ENCODE data around the gene GDF7.

Gene GDF7

DNA sequence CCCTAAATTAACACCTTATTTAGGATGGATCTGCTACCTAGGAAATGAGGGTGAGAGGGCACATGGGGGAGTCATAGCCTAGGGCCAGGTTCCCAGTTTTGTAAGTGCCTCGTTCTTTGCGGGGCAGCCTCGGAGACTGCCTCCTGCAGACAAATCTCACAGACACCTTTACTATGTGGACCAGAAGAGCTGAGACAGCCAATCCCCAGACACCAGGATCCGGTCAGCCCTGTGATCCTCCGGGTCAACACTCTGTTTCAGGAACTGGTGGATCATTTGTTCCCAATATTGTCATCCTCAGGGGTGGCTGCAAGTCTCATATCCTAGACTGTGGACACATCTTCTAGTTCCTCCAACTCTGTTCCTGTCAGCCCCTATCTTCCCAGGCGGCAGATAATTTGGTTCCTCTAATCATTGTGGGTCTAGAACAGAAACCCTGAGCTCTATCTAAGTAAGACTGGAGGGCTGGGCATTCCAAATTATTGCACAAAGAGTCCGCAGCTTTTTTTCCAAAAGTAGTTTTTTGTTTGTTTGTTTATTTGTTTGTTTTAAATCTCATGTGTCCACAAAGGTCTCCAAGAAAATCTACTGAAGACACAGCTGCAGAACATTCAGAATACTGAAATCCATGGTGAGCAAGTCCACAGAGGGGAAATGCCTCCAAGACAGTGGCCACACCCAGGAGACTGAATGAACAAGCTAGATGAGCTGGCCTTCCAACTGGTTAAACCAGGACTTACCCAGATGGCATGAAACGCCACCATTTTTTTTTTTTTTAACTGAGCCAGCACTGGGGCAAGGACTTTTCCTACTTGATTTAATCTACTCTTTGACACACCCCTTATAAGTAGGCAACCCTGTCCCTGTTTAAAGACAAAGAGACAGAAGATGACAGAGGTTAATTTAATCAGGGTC lies 6.2 kb upstream of the GDF7 start:
- peaks cover 12% of the 10 kb centered on the region for H3K4me1 ChIP-seq (ENCODE audit: control insufficient read depth, insufficient read depth, low read length)
- no peak overlapping the region for H3K4me3 ChIP-seq (ENCODE audit: low read length)
- H3K27me3 ChIP-seq (ENCODE audit: control insufficient read depth, insufficient read depth, low read length) = peaks cover 52% of the 10 kb centered on the region

DNA sequence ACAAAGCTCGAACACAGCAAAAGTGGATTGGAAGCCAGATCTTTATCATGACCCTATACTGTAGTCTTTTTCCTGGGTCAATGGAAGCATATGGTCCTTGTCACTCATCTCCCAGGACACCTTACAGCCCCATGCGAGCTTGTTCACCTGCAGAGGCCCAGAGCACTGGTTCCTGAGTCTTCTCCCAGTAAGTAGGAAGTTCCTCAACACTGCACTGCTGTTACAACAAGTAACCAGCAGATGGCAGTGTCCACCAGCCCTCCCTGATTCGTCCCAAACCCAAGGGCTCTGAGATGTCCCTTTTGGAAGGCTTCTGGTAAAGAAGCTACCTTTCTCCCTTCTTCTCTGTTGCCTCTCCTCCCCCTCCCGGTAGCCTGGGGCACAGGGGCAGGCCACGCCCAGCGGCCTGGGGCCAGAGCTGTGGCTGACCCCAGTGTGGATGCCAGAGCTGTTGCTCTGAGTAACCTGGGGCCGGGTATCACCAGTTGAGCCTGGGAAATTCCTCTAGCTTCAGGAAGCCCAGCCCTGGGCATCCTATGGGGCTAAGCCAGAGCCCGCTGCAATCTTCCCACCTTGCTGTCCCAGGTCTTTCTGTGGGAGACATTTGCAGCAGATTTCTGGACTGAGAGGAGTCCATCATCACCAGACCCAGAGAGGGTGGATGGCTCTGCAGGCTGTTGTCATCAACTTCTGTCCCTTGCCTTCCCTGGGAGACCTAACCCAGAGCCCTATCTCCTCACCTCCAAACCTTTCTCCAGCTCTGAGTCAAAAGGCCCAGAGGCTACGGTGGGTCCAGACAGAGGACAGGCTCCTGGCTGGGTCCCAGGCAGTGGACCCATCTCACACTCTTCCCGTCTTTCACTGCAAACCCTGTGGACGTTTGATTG lies 5.3 kb upstream of the GDF7 start:
- Histone ChIP-seq H3K4me3 (ENCODE audit: low read length) (no peak overlapping the region), H3K9me3 (ENCODE audit: control insufficient read depth, low read length) (no peaks in the 10 kb centered on the region), H3K9ac (ENCODE audit: low read length) (no peak overlapping the region), H3K36me3 (ENCODE audit: control insufficient read depth, insufficient read depth, low read length) (no peaks in the 10 kb centered on the region), H3K4me1 (ENCODE audit: control insufficient read depth, insufficient read depth, low read length) (peaks cover 15% of the 10 kb centered on the region), H3K27me3 (ENCODE audit: control insufficient read depth, insufficient read depth, low read length) (peaks cover 61% of the 10 kb centered on the region)

More for the DNA sequence above, 6.2 kb upstream of the GDF7 start:
- Histone ChIP-seq H3K9me3 (ENCODE audit: control insufficient read depth, low read length) (no peaks in the 10 kb centered on the region), H3K36me3 (ENCODE audit: control insufficient read depth, insufficient read depth, low read length) (no peaks in the 10 kb centered on the region), H3K9ac (ENCODE audit: low read length) (no peak overlapping the region)

DNA sequence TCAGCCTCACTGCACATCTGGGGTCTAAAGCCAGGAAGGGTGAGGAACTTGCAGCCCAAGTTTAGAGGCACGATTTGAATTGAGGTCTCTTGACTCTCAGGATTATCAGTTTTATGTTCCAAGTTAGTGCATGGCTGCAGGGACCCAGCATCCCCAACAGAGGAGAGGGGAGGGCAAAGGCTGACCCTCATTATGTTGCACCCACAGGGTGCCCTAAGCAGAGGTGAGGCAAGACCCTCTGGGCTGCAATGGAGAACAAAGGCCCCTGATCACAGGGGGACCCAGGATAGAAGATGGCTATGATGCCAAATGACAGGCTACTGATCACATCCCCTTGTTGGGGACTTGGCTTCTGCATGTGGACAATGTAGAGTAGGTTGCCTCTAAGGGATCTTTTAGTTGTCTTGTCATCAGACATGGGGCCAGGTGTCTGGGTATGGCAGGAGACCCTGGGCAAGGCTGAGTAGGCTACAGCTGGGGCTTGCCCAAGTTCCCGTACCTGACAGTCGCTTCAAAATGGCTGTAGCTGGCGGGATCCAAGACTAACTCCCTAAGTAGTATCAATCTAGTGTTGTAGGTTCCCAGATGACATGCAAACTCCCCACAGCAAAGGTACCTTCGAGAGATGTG lies 4.5 kb upstream of the GDF7 start:
- no peaks in the 10 kb centered on the region for H3K9me3 ChIP-seq (ENCODE audit: control insufficient read depth, low read length)
- H3K9ac ChIP-seq (ENCODE audit: low read length) = no peak overlapping the region
- no peak overlapping the region for H3K4me3 ChIP-seq (ENCODE audit: low read length)
- peaks cover 17% of the 10 kb centered on the region for H3K4me1 ChIP-seq (ENCODE audit: control insufficient read depth, insufficient read depth, low read length)
- H3K36me3 ChIP-seq (ENCODE audit: control insufficient read depth, insufficient read depth, low read length) = no peaks in the 10 kb centered on the region
- peaks cover 64% of the 10 kb centered on the region for H3K27me3 ChIP-seq (ENCODE audit: control insufficient read depth, insufficient read depth, low read length)

DNA sequence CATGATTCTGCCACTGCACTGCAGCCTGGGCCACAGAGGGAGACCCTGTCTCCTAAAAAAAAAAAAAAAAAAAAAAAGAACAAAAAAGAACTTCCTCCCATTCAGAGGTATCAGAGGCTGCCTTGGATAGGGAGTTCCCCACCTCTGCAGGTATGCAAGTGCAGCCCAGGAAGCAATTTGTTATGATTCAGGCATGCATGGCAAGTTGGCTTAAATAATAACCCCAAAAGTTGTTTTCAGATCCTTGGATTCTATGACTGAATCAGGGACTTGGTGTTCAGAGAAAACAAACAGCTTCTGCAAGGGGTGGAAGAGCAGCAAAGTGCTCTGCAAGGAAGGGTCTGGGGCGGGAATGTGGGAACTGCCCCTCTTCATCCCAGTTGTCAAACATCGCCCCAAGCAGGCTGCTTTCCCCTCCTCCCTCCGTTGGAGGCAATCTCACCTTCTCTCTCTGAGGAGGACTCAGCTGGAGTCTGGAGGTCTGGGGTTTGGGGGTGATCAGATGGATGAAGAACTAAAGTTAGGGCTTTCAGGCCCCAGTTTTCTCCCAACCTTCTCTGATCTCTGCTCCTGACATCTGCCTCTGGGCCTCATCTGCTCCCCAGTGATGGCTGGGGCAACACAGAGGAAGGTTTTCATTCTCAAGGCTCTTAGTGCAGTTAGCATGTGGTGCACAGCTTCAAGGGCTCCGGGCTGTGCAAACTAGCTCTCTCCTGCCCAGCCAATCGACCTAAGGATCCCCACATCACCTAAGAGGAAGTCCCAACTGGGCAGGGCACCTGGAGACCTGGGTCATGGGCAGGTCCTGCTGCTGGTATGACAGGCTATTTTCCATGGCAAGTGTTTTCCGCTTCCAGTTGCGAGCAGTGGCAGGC lies 3.5 kb upstream of the GDF7 start:
- Histone ChIP-seq H3K4me3 (ENCODE audit: low read length) (no peak overlapping the region), H3K9me3 (ENCODE audit: control insufficient read depth, low read length) (no peaks in the 10 kb centered on the region), H3K36me3 (ENCODE audit: control insufficient read depth, insufficient read depth, low read length) (no peaks in the 10 kb centered on the region), H3K4me1 (ENCODE audit: control insufficient read depth, insufficient read depth, low read length) (peaks cover 22% of the 10 kb centered on the region), H3K27me3 (ENCODE audit: control insufficient read depth, insufficient read depth, low read length) (peaks cover 74% of the 10 kb centered on the region), H3K9ac (ENCODE audit: low read length) (no peak overlapping the region)

DNA sequence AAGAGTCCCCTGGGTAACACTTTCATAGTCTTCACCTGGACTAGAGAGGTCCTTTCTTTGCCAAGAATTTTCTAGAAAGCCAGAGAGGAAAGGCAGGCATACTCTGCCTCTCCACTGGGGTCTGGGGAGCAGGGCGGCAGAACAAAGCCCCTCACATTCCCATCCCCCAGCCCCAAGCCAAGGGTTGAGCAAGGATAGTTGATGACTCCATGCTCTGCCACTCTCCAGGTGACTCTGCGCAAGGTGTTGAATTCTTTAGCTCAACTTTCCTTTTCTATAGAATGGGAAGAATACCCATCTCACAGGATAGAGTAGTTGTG lies 2.9 kb upstream of the GDF7 start:
- no peaks in the 10 kb centered on the region for H3K9me3 ChIP-seq (ENCODE audit: control insufficient read depth, low read length)
- peaks cover 22% of the 10 kb centered on the region for H3K4me1 ChIP-seq (ENCODE audit: control insufficient read depth, insufficient read depth, low read length)
- no peaks in the 10 kb centered on the region for H3K36me3 ChIP-seq (ENCODE audit: control insufficient read depth, insufficient read depth, low read length)
- no peak overlapping the region for H3K9ac ChIP-seq (ENCODE audit: low read length)
- no peak overlapping the region for H3K4me3 ChIP-seq (ENCODE audit: low read length)
- H3K27me3 ChIP-seq (ENCODE audit: control insufficient read depth, insufficient read depth, low read length) = peaks cover 77% of the 10 kb centered on the region

DNA sequence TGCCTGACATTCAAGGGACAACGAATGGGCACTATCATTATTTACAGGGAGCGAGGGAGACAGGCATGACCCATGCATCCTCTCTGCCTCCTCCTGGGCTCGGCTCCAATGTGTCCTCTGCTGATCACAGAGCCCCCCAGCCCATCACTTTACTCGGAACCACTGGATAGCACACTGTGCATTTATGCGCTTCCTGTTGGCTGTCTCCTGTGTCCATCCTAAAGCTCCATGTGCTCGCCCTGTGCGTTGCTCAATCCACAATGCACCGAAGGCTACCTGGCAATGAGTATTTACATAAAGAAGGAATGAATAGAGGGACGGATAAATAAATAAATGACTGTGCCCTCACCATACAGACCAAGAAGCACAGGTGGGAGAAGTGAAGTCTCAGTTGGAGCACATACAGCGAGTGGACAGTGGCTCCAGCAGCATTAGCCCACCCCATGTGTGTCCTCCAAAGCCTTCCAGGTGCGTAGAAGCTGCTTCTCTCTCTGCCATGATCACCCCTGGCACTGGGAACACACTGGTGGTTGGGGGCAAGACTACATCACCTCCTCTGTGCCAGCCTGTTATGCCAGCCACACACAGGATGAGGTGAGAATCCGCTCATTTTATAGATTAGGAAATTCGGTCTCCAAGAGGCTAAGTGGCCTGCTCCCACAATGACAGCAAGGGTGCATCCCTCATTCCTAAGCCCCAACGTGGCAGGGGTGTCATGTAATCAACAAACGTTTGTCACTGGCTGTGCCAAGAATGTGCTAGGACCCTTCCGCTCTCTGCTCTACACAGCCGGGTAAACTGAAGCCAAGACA lies 2.3 kb upstream of the GDF7 start:
- H3K27me3 ChIP-seq (ENCODE audit: control insufficient read depth, insufficient read depth, low read length) = peaks cover 79% of the 10 kb centered on the region
- peaks cover 22% of the 10 kb centered on the region for H3K4me1 ChIP-seq (ENCODE audit: control insufficient read depth, insufficient read depth, low read length)
- no peak overlapping the region for H3K4me3 ChIP-seq (ENCODE audit: low read length)
- no peak overlapping the region for H3K9ac ChIP-seq (ENCODE audit: low read length)
- no peaks in the 10 kb centered on the region for H3K9me3 ChIP-seq (ENCODE audit: control insufficient read depth, low read length)
- no peaks in the 10 kb centered on the region for H3K36me3 ChIP-seq (ENCODE audit: control insufficient read depth, insufficient read depth, low read length)

DNA sequence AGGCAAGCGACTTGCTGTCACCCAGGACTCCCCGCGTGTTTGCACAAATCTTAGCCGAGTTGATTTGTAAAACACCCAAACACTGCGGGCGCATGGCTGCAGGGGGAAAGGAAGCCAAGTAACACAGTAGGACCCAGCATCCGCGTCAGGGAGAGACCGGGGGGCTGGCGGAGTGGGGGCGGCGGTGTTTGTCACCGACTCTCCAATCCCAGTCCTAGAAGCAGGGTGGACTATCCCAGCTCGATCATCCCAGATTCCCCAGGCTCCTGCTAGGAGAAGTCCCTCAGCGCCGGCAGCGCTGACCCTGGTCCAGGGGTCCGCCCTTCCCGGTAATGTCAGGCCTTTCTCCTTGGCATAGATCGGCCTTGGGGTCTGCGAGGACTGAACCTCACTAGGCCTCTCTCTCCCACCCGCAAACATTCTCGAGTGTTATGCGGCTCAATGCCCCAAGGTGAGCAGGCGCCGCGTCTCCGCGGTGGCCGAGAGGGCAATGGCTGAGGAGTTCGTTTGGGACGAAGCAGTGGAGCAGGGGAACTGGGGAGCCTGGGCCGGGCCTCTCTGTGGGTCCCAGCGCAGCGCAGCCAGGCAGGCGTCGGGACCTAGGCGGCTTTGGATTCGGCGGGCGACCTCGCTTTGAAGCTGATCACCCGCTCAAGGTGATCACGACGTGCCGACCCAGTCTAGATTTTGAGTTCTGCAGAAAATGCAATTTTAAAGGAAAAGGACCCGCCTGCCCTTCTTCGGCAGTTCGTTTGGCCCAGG lies 1.5 kb upstream of the GDF7 start:
- peaks cover 86% of the 10 kb centered on the region for H3K27me3 ChIP-seq (ENCODE audit: control insufficient read depth, insufficient read depth, low read length)
- H3K4me3 ChIP-seq (ENCODE audit: low read length) = no peak overlapping the region
- H3K36me3 ChIP-seq (ENCODE audit: control insufficient read depth, insufficient read depth, low read length) = no peaks in the 10 kb centered on the region
- H3K4me1 ChIP-seq (ENCODE audit: control insufficient read depth, insufficient read depth, low read length) = peaks cover 22% of the 10 kb centered on the region
- no peak overlapping the region for H3K9ac ChIP-seq (ENCODE audit: low read length)
- no peaks in the 10 kb centered on the region for H3K9me3 ChIP-seq (ENCODE audit: control insufficient read depth, low read length)

DNA sequence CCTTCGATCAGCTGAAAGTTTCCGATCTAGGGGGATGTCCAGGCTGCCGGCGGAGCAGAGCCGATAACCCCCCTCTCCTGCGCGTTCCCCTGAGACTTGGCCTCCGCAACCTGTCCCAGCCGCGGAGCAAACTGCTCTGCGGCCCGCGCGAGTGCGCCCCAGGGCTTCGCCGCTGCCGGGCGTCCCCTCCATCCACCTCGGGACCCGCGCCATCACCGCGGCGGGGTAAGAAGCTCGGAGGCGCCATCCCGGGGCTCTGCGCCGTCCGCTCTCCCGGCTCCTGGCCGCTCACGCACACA lies 990 bp upstream of the GDF7 start:
- peaks cover 22% of the 10 kb centered on the region for H3K4me1 ChIP-seq (ENCODE audit: control insufficient read depth, insufficient read depth, low read length)
- H3K4me3 ChIP-seq (ENCODE audit: low read length) = no peak overlapping the region
- no peaks in the 10 kb centered on the region for H3K9me3 ChIP-seq (ENCODE audit: control insufficient read depth, low read length)
- no peaks in the 10 kb centered on the region for H3K36me3 ChIP-seq (ENCODE audit: control insufficient read depth, insufficient read depth, low read length)
- H3K27me3 ChIP-seq (ENCODE audit: control insufficient read depth, insufficient read depth, low read length) = peaks cover 92% of the 10 kb centered on the region
- no peak overlapping the region for H3K9ac ChIP-seq (ENCODE audit: low read length)

DNA sequence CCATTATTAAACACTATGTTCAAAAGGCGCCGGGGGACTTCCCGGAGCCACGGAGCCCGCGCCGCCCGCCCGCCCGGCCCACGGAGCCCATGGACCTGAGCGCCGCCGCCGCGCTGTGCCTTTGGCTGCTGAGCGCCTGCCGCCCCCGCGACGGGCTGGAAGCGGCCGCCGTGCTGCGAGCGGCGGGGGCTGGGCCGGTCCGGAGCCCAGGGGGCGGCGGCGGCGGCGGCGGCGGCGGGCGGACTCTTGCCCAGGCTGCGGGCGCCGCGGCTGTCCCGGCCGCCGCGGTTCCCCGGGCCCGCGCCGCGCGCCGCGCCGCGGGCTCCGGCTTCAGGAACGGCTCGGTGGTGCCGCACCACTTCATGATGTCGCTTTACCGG lies 197 bp downstream of the GDF7 start:
- peaks cover 21% of the 10 kb centered on the region for H3K4me1 ChIP-seq (ENCODE audit: control insufficient read depth, insufficient read depth, low read length)
- no peak overlapping the region for H3K9ac ChIP-seq (ENCODE audit: low read length)
- H3K9me3 ChIP-seq (ENCODE audit: control insufficient read depth, low read length) = no peaks in the 10 kb centered on the region
- no peaks in the 10 kb centered on the region for H3K36me3 ChIP-seq (ENCODE audit: control insufficient read depth, insufficient read depth, low read length)
- peaks cover 94% of the 10 kb centered on the region for H3K27me3 ChIP-seq (ENCODE audit: control insufficient read depth, insufficient read depth, low read length)
- H3K4me3 ChIP-seq (ENCODE audit: low read length) = no peak overlapping the region

DNA sequence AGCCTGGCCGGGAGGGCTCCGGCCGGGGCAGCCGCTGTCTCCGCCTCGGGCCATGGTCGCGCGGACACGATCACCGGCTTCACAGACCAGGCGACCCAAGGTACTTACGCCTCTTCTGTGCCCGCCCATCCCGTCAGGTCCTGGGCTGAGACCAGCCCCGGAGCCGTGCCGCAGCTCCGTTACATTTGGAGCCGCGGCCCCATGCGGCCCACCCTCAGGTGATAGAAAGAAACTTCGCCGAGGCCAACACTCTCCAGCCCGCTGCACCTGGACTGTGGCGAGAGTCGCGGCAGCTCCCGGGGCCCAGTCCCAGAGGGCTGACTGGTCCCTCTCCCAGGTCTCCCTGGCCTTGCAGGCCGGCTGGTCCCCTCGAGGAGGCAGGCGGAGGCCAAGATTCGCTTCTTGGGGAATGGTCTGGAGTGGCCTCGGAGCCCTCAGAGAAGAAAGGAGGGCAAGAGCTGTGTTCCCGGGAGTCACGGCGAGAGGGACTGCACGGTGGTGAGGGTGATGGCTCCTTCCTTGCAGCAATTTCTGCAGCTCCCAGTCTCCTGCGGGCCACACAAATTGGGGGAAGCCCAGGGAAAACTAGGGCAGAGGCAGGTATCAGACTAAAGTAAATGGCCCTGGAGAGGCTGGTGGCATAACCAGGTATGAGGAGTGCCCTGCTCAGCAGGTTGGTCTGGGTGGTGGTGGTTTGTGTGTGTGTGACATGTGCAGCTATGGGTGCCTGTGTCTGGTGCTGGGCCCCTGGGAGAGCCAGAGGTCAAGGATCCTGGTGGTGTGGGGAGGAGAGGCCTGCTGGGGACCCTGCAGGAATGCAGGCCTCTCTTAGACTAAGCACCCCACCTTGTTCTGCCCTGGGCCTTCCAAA lies 822 bp downstream of the GDF7 start:
- Histone ChIP-seq H3K9me3 (ENCODE audit: control insufficient read depth, low read length) (no peaks in the 10 kb centered on the region), H3K27me3 (ENCODE audit: control insufficient read depth, insufficient read depth, low read length) (peaks cover 94% of the 10 kb centered on the region), H3K9ac (ENCODE audit: low read length) (no peak overlapping the region), H3K36me3 (ENCODE audit: control insufficient read depth, insufficient read depth, low read length) (no peaks in the 10 kb centered on the region), H3K4me3 (ENCODE audit: low read length) (no peak overlapping the region), H3K4me1 (ENCODE audit: control insufficient read depth, insufficient read depth, low read length) (peaks cover 21% of the 10 kb centered on the region)
